ENCODE results near the gene SPATA18. TPM values are rescaled to one million over a fixed set of nuclear protein-coding genes. Genes with fewer than 3 reads are reported as not detected.

The SPATA18 gene
- total RNA-seq, 4 donors from 2014 or later = 0.46 to 2.6 (median 1.5) TPM

- in situ Hi-C loops (cut with MboI; ENCODE audit: low sequenced_read_pairs in 4 of 4) = no loop called here
Measured at GRCh38 chr4:52054254-52054653, 3.1 kb downstream of the SPATA18 start.

GRCh38 chr4:52057196-52057595 is 6.1 kb downstream of the SPATA18 start:
- no peak for TF ChIP-seq CTCF (IDR thresholded peaks at IDR 0.05 in 4 of 5, conservative IDR thresholded peaks at IDR 0.05 in 1 of 5)
- no peak for TF ChIP-seq POLR2A (IDR thresholded peaks at IDR 0.05)
- Histone ChIP-seq H3K9me3 (no peaks in the 10 kb centered on the region), H3K27me3 (no peaks in the 10 kb centered on the region), H3K4me3 (no peak overlapping the region), H3K4me1 (peaks cover 0 to 7% of the 10 kb centered on the region in 2 donors), H3K36me3 (no peaks in the 10 kb centered on the region), H3K27ac (no peak overlapping the region)
- intact Hi-C loops (cut with DNase I; ENCODE audit: low total_unique reads) (no loop called here), in situ Hi-C loops (cut with MboI; ENCODE audit: low sequenced_read_pairs in 4 of 4) (no loop called here)
- DNase-seq (no peak), ATAC-seq (no peak)

More at GRCh38 chr4:52054254-52054653, 3.1 kb downstream of the SPATA18 start:
- Histone ChIP-seq H3K27me3 (peaks cover 0 to 5% (median 0%) of the 10 kb centered on the region in 3 donors), H3K4me1 (peaks cover 0 to 5% of the 10 kb centered on the region in 2 donors), H3K27ac (no peak overlapping the region), H3K9me3 (no peaks in the 10 kb centered on the region), H3K4me3 (no peak overlapping the region), H3K36me3 (no peaks in the 10 kb centered on the region)
- no peak for DNase-seq
- TF ChIP-seq CTCF (IDR thresholded peaks at IDR 0.05 in 4 of 5, conservative IDR thresholded peaks at IDR 0.05 in 1 of 5) (no peak), POLR2A (IDR thresholded peaks at IDR 0.05) (no peak)
- intact Hi-C loops (cut with DNase I; ENCODE audit: low total_unique reads) = no loop called here
- ATAC-seq = no peak

- no peak overlapping the region for H3K4me3 ChIP-seq
- ATAC-seq (no peak), DNase-seq (no peak)
- peaks cover 0 to 7% of the 10 kb centered on the region in 2 donors for H3K4me1 ChIP-seq
- TF ChIP-seq POLR2A (IDR thresholded peaks at IDR 0.05) (no peak), CTCF (IDR thresholded peaks at IDR 0.05 in 4 of 5, conservative IDR thresholded peaks at IDR 0.05 in 1 of 5) (no peak)
- intact Hi-C loops (cut with DNase I; ENCODE audit: low total_unique reads) = no loop called here
- H3K36me3 ChIP-seq = no peaks in the 10 kb centered on the region
- no peak overlapping the region for H3K27ac ChIP-seq
- no peaks in the 10 kb centered on the region for H3K27me3 ChIP-seq
- in situ Hi-C loops (cut with MboI; ENCODE audit: low sequenced_read_pairs in 4 of 4) = no loop called here
- H3K9me3 ChIP-seq = no peaks in the 10 kb centered on the region
Measured at GRCh38 chr4:52058275-52058674, 7.2 kb downstream of the SPATA18 start.

GRCh38 chr4:52059372-52059771 is 8.3 kb downstream of the SPATA18 start:
- ATAC-seq (peak; percentile 56 to 76), DNase-seq (no peak)
- no peak overlapping the region for H3K27ac ChIP-seq
- no peak overlapping the region for H3K4me3 ChIP-seq
- intact Hi-C loops (cut with DNase I; ENCODE audit: low total_unique reads) = no loop called here
- H3K9me3 ChIP-seq = no peaks in the 10 kb centered on the region
- H3K36me3 ChIP-seq = no peaks in the 10 kb centered on the region
- peaks cover 0 to 7% of the 10 kb centered on the region in 2 donors for H3K4me1 ChIP-seq
- no peaks in the 10 kb centered on the region for H3K27me3 ChIP-seq
- in situ Hi-C loops (cut with MboI; ENCODE audit: low sequenced_read_pairs in 4 of 4) = no loop called here
- no peak for TF ChIP-seq POLR2A (IDR thresholded peaks at IDR 0.05)
- no peak for TF ChIP-seq CTCF (IDR thresholded peaks at IDR 0.05 in 4 of 5, conservative IDR thresholded peaks at IDR 0.05 in 1 of 5)

- Histone ChIP-seq H3K27me3 (no peaks in the 10 kb centered on the region), H3K4me3 (no peak overlapping the region), H3K9me3 (no peaks in the 10 kb centered on the region), H3K36me3 (no peaks in the 10 kb centered on the region), H3K4me1 (no peaks in the 10 kb centered on the region), H3K27ac (no peak overlapping the region)
- no peak for DNase-seq
- in situ Hi-C loops (cut with MboI; ENCODE audit: low sequenced_read_pairs in 4 of 4) = no loop called here
- intact Hi-C loops (cut with DNase I; ENCODE audit: low total_unique reads) = no loop called here
- TF ChIP-seq POLR2A (IDR thresholded peaks at IDR 0.05) (no peak), CTCF (IDR thresholded peaks at IDR 0.05 in 4 of 5, conservative IDR thresholded peaks at IDR 0.05 in 1 of 5) (no peak)
- ATAC-seq = no peak
Measured at GRCh38 chr4:52069571-52069970, 18.5 kb downstream of the SPATA18 start.
